ENCODE measurements around the gene PAGE4. TPM values are rescaled to one million over a fixed set of nuclear protein-coding genes. Genes with fewer than 3 reads are reported as not detected.

The PAGE4 gene
- total RNA-seq, 4 donors from 2014 or later = not detected

- no peak for TF ChIP-seq CTCF (IDR thresholded peaks at IDR 0.05)
- no peak for TF ChIP-seq EP300 (IDR thresholded peaks at IDR 0.05)
- no peak for TF ChIP-seq POLR2A (IDR thresholded peaks at IDR 0.05)
- H3K36me3 ChIP-seq = no peaks in the 10 kb centered on the region
These were observed 19.0 kb upstream of the PAGE4 start for GRCh38 chrX:49809891-49810632.

GRCh38 chrX:49812177-49812576 lies 16.9 kb upstream of the PAGE4 start:
- H3K4me1 ChIP-seq = no peaks in the 10 kb centered on the region
- H3K27me3 ChIP-seq = peaks cover 0 to 5% of the 10 kb centered on the region in 2 donors
- no peaks in the 10 kb centered on the region for H3K36me3 ChIP-seq
- 57 to 67% methylated on average over 4 of the region's 4 CpGs for whole genome bisulfite sequencing, 2 donors
- no peak overlapping the region for H3K27ac ChIP-seq
- no peak for TF ChIP-seq EP300 (IDR thresholded peaks at IDR 0.05)
- TF ChIP-seq CTCF (IDR thresholded peaks at IDR 0.05) = no peak
- no peak for TF ChIP-seq POLR2A (IDR thresholded peaks at IDR 0.05)
- no peaks in the 10 kb centered on the region for H3K9me3 ChIP-seq
- H3K4me3 ChIP-seq = no peak overlapping the region
- no peak for DNase-seq (ENCODE audit: low spot score in 2 of 2)

More at GRCh38 chrX:49809891-49810632, 19.0 kb upstream of the PAGE4 start:
- H3K4me3 ChIP-seq = no peak overlapping the region
- H3K27me3 ChIP-seq = no peaks in the 10 kb centered on the region
- H3K9me3 ChIP-seq = no peaks in the 10 kb centered on the region
- 56 to 70% methylated on average over 1 of the region's 1 CpG for WGBS, 2 donors
- H3K27ac ChIP-seq = no peak overlapping the region
- no peaks in the 10 kb centered on the region for H3K4me1 ChIP-seq
- no peak for DNase-seq (ENCODE audit: low spot score in 2 of 2)

- 78 to 84% methylated on average over 4 of the region's 4 CpGs for WGBS, 2 donors
- Histone ChIP-seq H3K27me3 (peaks cover 0 to 5% of the 10 kb centered on the region in 2 donors), H3K4me3 (no peak overlapping the region), H3K4me1 (no peaks in the 10 kb centered on the region), H3K27ac (no peak overlapping the region), H3K36me3 (no peaks in the 10 kb centered on the region), H3K9me3 (no peaks in the 10 kb centered on the region)
- DNase-seq (ENCODE audit: low spot score in 2 of 2) = no peak
- TF ChIP-seq CTCF (IDR thresholded peaks at IDR 0.05) (no peak), EP300 (IDR thresholded peaks at IDR 0.05) (no peak), POLR2A (IDR thresholded peaks at IDR 0.05) (no peak)
These were observed 12.7 kb upstream of the PAGE4 start for GRCh38 chrX:49816435-49816834.

GRCh38 chrX:49838374-49838773 lies 9.3 kb downstream of the PAGE4 start:
- peak in 1 of 2 donors; percentile 25 for DNase-seq (ENCODE audit: low spot score in 2 of 2)
- H3K36me3 ChIP-seq = no peaks in the 10 kb centered on the region
- H3K4me3 ChIP-seq = no peak overlapping the region
- no peaks in the 10 kb centered on the region for H3K9me3 ChIP-seq
- no peak overlapping the region for H3K27ac ChIP-seq
- no peak for TF ChIP-seq POLR2A (IDR thresholded peaks at IDR 0.05)
- peak in 4 of 5 experiments; percentile 40 to 53 (median 48) for TF ChIP-seq CTCF (IDR thresholded peaks at IDR 0.05)
- TF ChIP-seq EP300 (IDR thresholded peaks at IDR 0.05) = no peak
- 13 to 18% methylated on average over 8 of the region's 8 CpGs for WGBS, 2 donors
- no peaks in the 10 kb centered on the region for H3K4me1 ChIP-seq
- peaks cover 0 to 11% of the 10 kb centered on the region in 2 donors for H3K27me3 ChIP-seq

- 37 to 80% methylated on average over 1 to 3 of the region's 3 CpGs for WGBS, 2 donors
- peak in 2 of 5 experiments; percentile 5 to 15 for TF ChIP-seq CTCF (IDR thresholded peaks at IDR 0.05)
- TF ChIP-seq EP300 (IDR thresholded peaks at IDR 0.05) = no peak
- TF ChIP-seq POLR2A (IDR thresholded peaks at IDR 0.05) = no peak
- Histone ChIP-seq H3K4me3 (no peak overlapping the region), H3K4me1 (no peaks in the 10 kb centered on the region), H3K9me3 (no peaks in the 10 kb centered on the region), H3K27me3 (peaks cover 0 to 11% of the 10 kb centered on the region in 2 donors), H3K27ac (no peak overlapping the region), H3K36me3 (no peaks in the 10 kb centered on the region)
- peak in 1 of 2 donors; percentile 8 for DNase-seq (ENCODE audit: low spot score in 2 of 2)
These were observed 11.6 kb downstream of the PAGE4 start for GRCh38 chrX:49840679-49841078.
